H9 (cell line): ENCODE results near the gene MMEL1. TPM values are rescaled to one million over a fixed set of nuclear protein-coding genes. Genes with fewer than 3 reads are reported as not detected.

Experiments
- DNase-seq: peaks from one replicate; pipeline ENCODE4 v3.0.0-alpha.2; 2017
- H2AFZ ChIP-seq: one replicate; pipeline ENCODE4 v1.6.1; 2013; ENCODE audit warnings: mild to moderate bottlenecking, low read length, control low read depth, moderate library complexity
- H2AK5ac ChIP-seq: 2 replicates; pipeline ENCODE4 v1.6.1; 2013; ENCODE audit warnings: low read length, control low read depth, mixed read lengths; ENCODE audit not compliant: insufficient read length
- H2BK120ac ChIP-seq: one replicate; pipeline ENCODE4 v1.6.1; 2013; ENCODE audit warnings: low read depth, mild to moderate bottlenecking, low read length, control low read depth, inconsistent platforms; ENCODE audit not compliant: poor library complexity, severe bottlenecking
- H2BK12ac ChIP-seq: 2 replicates; pipeline ENCODE4 v1.6.1; 2013; ENCODE audit warnings: low read length, control low read depth, mixed read lengths, low read depth; ENCODE audit not compliant: insufficient read length
- H2BK15ac ChIP-seq: 2 replicates; pipeline ENCODE4 v1.6.1; 2013; ENCODE audit warnings: low read depth, low read length, control low read depth
- H2BK20ac ChIP-seq: one replicate; pipeline ENCODE4 v1.6.1; 2013; ENCODE audit warnings: low read depth, mild to moderate bottlenecking, low read length, control low read depth, inconsistent platforms; ENCODE audit not compliant: poor library complexity, severe bottlenecking
- H2BK5ac ChIP-seq: 2 replicates; pipeline ENCODE4 v1.6.1; 2013; ENCODE audit warnings: low read length, control low read depth, mixed read lengths; ENCODE audit not compliant: insufficient read length
- H3K14ac ChIP-seq: 2 replicates; pipeline ENCODE4 v1.6.1; 2013; ENCODE audit warnings: low read length, control low read depth; ENCODE audit not compliant: insufficient read depth
- H3K18ac ChIP-seq: 2 replicates; pipeline ENCODE4 v1.6.1; 2013; ENCODE audit warnings: low read depth, mild to moderate bottlenecking, mixed read lengths, low read length, control low read depth; ENCODE audit not compliant: insufficient read length
- H3K23ac ChIP-seq: 2 replicates; pipeline ENCODE4 v1.6.1; 2013; ENCODE audit warnings: low read length, control low read depth, mixed read lengths, low read depth; ENCODE audit not compliant: insufficient read length
- H3K23me2 ChIP-seq: 2 replicates; pipeline ENCODE4 v1.6.1; 2013; ENCODE audit warnings: low read depth, mild to moderate bottlenecking, mixed read lengths, low read length, control low read depth; ENCODE audit not compliant: insufficient read length, poor library complexity, severe bottlenecking
- H3K27ac ChIP-seq: 2 replicates; pipeline ENCODE4 v1.5.1; 2013; ENCODE audit warnings: low read length, control low read depth, mixed read lengths, low read depth; ENCODE audit not compliant: insufficient read length
- H3K27me3 ChIP-seq: 2 replicates; pipeline ENCODE4 v1.6.1; 2013; ENCODE audit warnings: low read length, control low read depth, inconsistent platforms; ENCODE audit not compliant: insufficient read depth
- H3K4ac ChIP-seq: 2 replicates; pipeline ENCODE4 v1.6.1; 2013; ENCODE audit warnings: low read depth, mild to moderate bottlenecking, control low read depth, inconsistent platforms, low read length, moderate library complexity
- H3K4me1 ChIP-seq: 2 replicates; pipeline ENCODE4 v1.6.1; 2013; ENCODE audit warnings: low read length, control low read depth, inconsistent platforms; ENCODE audit not compliant: insufficient read depth
- H3K4me2 ChIP-seq: 2 replicates; pipeline ENCODE4 v1.6.1; 2013; ENCODE audit warnings: low read length, control low read depth, mixed read lengths; ENCODE audit not compliant: insufficient read length, insufficient read depth
- H3K56ac ChIP-seq: 2 replicates; pipeline ENCODE4 v1.6.1; 2013; ENCODE audit warnings: low read depth, mild to moderate bottlenecking, mixed read lengths, low read length, control low read depth; ENCODE audit not compliant: insufficient read length
- H3K79me1 ChIP-seq: 2 replicates; pipeline ENCODE4 v1.6.1; 2013; ENCODE audit warnings: low read depth, mild to moderate bottlenecking, moderate library complexity, low read length, control low read depth, inconsistent platforms; ENCODE audit not compliant: insufficient read depth, poor library complexity, severe bottlenecking
- H3K79me2 ChIP-seq: 2 replicates; pipeline ENCODE4 v1.6.1; 2013; ENCODE audit warnings: low read length, control low read depth, inconsistent platforms; ENCODE audit not compliant: insufficient read depth
- H3K9ac ChIP-seq: 2 replicates; pipeline ENCODE4 v1.6.1; 2013; ENCODE audit warnings: low read length, control low read depth, mixed read lengths; ENCODE audit not compliant: insufficient read length; ENCODE audit errors: extremely low read depth
- H3K9me3 ChIP-seq: one replicate; pipeline ENCODE4 v1.6.1; 2013; ENCODE audit warnings: low read depth, low read length, inconsistent platforms; ENCODE audit not compliant: control insufficient read depth
- H3T11ph ChIP-seq: one replicate; pipeline ENCODE4 v1.6.1; 2013; ENCODE audit warnings: mild to moderate bottlenecking, low read length, control low read depth, inconsistent platforms
- H4K20me1 ChIP-seq: one replicate; pipeline ENCODE4 v1.6.1; 2013; ENCODE audit not compliant: control insufficient read depth, insufficient read length, insufficient read depth
- H4K5ac ChIP-seq: 2 replicates; pipeline ENCODE4 v1.6.1; 2013; ENCODE audit warnings: low read depth, mild to moderate bottlenecking, mixed read lengths, low read length, control low read depth; ENCODE audit not compliant: insufficient read length
- H4K8ac ChIP-seq: replicated peaks from 2 replicates; pipeline ENCODE4 v1.6.1; 2013; ENCODE audit warnings: low read length, control low read depth, mixed read lengths, low read depth; ENCODE audit not compliant: insufficient read length
- H4K91ac ChIP-seq: 2 replicates; pipeline ENCODE4 v1.6.1; 2013; ENCODE audit warnings: low read depth, mild to moderate bottlenecking, moderate library complexity, mixed read lengths, low read length, control low read depth; ENCODE audit not compliant: insufficient read length
- H3K27ac Mint-ChIP-seq, 3 experiments: 2 replicates in 2 of 3; 3 replicates in 1 of 3; pipeline ENCODE4 v1.8.0; 2020 to 2021; ENCODE audit warnings: mixed read lengths in 3 of 3, mild to moderate bottlenecking in 1 of 3, moderate library complexity in 1 of 3
- H3K27me3 Mint-ChIP-seq: 2 replicates; pipeline ENCODE4 v1.8.0; 2021; ENCODE audit warnings: low read depth, mild to moderate bottlenecking, moderate library complexity, mixed read lengths
- H3K36me3 Mint-ChIP-seq, 3 experiments: 2 replicates in 2 of 3; 3 replicates in 1 of 3; pipeline ENCODE4 v1.8.0; 2020 to 2021; ENCODE audit warnings: low read depth in 3 of 3, mixed read lengths in 3 of 3; ENCODE audit not compliant: insufficient read depth in 1 of 3
- H3K4me1 Mint-ChIP-seq, 2 experiments: 2 replicates each; pipeline ENCODE4 v1.8.0; 2020; ENCODE audit warnings: mixed read lengths in 2 of 2
- H3K4me3 Mint-ChIP-seq, 2 experiments: 2 replicates in 1 of 2; 3 replicates in 1 of 2; pipeline ENCODE4 v1.8.0; 2020 to 2021; ENCODE audit warnings: mild to moderate bottlenecking in 2 of 2, mixed read lengths in 2 of 2, moderate library complexity in 1 of 2
- H3K9me3 Mint-ChIP-seq, 2 experiments: 2 replicates in 1 of 2; 3 replicates in 1 of 2; pipeline ENCODE4 v1.8.0; 2020; ENCODE audit warnings: mild to moderate bottlenecking in 2 of 2, mixed read lengths in 2 of 2, moderate library complexity in 1 of 2
- WGBS: extraction: QIAGEN DNeasy Blood & Tissue Kit; methylation state at CpG from one replicate; pipeline ENCODE4 v1.1.7; 2013; ENCODE audit warnings: missing lambda C conversion rate, low lambda C conversion rate, mixed read lengths; ENCODE audit not compliant: insufficient read length; ENCODE audit errors: extremely low coverage; 5-methylcytosine and 5-hydroxymethylcytosine counted together
- total RNA-seq: library from RNA; stranded (reverse); gene quantifications from 2 replicates; pipeline ENCODE4 v1.2.1, GENCODE V29; 2021
- TF ChIP-seq, protein P1 (sequence below): fragments of 200-600 bp; sonication (generic); conservative IDR thresholded peaks from 3 replicates; pipeline ENCODE4 v1.8.0; 2021; ENCODE audit warnings: antibody characterized with exemption, mild to moderate bottlenecking

MMEL1 gene
- total RNA-seq, 1 experiment from 2014 or later: 0.42 TPM

DNA sequence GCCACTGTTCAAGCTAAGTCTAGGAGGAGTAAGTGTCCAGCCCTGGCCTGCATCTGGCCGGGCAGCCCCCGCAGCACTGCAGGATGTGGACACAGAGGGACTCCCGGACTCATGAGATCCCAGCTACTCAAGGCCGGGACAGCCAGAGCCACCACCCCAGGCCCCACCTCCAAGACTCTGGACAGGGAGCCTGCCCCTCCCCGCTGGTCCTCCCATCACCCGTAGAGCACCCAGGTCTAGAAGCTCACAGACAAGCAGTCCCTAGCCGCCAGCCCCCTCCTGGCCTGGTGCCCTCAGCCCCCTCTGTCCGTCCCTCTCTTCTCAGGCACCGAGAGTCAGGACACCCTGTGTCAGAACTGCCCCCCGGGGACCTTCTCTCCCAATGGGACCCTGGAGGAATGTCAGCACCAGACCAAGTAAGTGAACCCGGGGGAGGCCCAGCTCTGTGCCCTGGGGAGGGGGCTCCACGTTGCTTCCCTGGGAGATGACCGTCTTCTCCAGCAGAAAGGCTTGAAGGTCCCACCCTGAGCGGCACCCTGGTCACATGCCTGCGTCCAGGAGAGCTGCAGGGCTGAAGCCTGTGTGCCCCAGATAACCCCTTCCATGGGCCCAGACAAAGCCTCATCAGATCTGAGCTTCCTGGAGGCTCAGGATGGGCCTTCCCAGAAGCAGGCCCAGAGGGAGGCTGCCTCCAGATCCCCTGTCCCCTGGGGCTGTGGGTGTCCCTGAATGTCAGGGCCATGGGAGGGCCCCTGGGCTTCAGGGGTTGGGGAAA is 72.3 kb downstream of the MMEL1 start:
- Histone ChIP-seq H2BK12ac (no peak overlapping the region), H2BK15ac (no peak overlapping the region), H3K79me2 (no peaks in the 10 kb centered on the region), H3K9me3 (no peaks in the 10 kb centered on the region), H4K91ac (no peak overlapping the region), H2AK5ac (no peak overlapping the region), H2BK5ac (no peak overlapping the region), H3K27ac (no peak overlapping the region), H2AFZ (no peak overlapping the region), H3K4me1 (no peaks in the 10 kb centered on the region), H3K27me3 (no peaks in the 10 kb centered on the region), H3K18ac (no peak overlapping the region), H2BK120ac (no peak overlapping the region), H3K4me2 (no peak overlapping the region), H3K79me1 (no peaks in the 10 kb centered on the region), H4K8ac (no peak overlapping the region), H3T11ph (no peak overlapping the region), H2BK20ac (no peak overlapping the region), H3K14ac (no peak overlapping the region; the same call in 1 of the 2 replicates), H3K23me2 (no peaks in the 10 kb centered on the region), H3K9ac (no peak overlapping the region), H3K23ac (no peak overlapping the region), H4K5ac (no peak overlapping the region), H4K20me1 (no peaks in the 10 kb centered on the region), H3K56ac (no peak overlapping the region), H3K4ac (no peak overlapping the region)
- Mint-ChIP-seq H3K27me3 (peaks cover 2% of the 10 kb centered on the region; the same call in 1 of the 2 replicates), H3K9me3 (no peaks in the 10 kb centered on the region; a peak in 1 of 5 replicates), H3K4me3 (no peak overlapping the region), H3K36me3 (no peaks in the 10 kb centered on the region), H3K4me1 (peaks cover 9 to 14% of the 10 kb centered on the region in 2 experiments), H3K27ac (no peak overlapping the region)
- DNase-seq: no peak
- TF ChIP-seq, protein P1, sequence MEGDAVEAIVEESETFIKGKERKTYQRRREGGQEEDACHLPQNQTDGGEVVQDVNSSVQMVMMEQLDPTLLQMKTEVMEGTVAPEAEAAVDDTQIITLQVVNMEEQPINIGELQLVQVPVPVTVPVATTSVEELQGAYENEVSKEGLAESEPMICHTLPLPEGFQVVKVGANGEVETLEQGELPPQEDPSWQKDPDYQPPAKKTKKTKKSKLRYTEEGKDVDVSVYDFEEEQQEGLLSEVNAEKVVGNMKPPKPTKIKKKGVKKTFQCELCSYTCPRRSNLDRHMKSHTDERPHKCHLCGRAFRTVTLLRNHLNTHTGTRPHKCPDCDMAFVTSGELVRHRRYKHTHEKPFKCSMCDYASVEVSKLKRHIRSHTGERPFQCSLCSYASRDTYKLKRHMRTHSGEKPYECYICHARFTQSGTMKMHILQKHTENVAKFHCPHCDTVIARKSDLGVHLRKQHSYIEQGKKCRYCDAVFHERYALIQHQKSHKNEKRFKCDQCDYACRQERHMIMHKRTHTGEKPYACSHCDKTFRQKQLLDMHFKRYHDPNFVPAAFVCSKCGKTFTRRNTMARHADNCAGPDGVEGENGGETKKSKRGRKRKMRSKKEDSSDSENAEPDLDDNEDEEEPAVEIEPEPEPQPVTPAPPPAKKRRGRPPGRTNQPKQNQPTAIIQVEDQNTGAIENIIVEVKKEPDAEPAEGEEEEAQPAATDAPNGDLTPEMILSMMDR: no peak
- WGBS: no CpG with 5 or more reads among the region's 15 CpGs
